ENCODE measurements around the gene BBS9.

The BBS9 gene

DNA sequence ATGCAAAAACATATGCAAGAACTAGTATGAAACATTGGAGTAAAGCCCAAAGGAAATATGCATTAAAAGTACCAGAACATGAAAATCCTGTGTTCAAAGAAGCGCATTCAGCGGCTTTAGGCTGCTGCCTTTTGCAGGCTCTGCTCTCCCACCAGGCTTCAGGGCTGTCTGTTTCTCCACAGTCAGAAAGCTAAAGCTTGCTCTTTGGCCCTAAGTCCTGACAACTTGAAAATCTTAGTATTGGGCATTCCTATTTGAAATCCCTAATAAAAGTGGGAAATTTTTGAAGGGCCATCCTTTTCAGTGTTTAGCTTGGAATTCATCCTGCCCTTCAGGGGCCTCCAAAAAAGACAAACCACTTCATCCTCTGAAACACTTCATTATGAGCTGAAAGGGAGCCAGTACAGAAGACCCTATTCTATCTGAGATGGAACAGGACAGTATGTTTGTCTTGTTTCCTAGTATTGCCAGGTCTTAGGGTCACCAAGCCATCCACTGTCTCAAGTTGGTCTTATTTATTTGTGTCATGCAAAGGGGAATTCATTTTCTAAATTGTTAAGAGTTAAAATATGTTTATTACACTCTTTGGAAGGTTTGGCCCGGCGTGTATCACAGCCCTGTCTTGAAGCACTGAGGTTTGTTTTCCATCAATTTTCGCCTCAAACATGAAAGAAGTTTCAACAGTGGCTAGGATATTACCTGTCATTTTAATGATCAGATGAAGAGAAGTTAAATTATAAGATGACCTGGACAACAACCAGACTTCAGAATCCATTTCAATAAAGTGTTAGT, 449.7 kb downstream of the BBS9 start:
- no peaks in the 10 kb centered on the region for H3K9me3 ChIP-seq
- no peaks in the 10 kb centered on the region for H3K36me3 ChIP-seq
- no peaks in the 10 kb centered on the region for H3K4me1 ChIP-seq (ENCODE audit: control insufficient read depth in 1 of 2, insufficient read depth in 1 of 2, low read depth in 1 of 2, low read length in 1 of 2)
- no peak overlapping the region for H3K27ac ChIP-seq
- TF ChIP-seq, protein P1, sequence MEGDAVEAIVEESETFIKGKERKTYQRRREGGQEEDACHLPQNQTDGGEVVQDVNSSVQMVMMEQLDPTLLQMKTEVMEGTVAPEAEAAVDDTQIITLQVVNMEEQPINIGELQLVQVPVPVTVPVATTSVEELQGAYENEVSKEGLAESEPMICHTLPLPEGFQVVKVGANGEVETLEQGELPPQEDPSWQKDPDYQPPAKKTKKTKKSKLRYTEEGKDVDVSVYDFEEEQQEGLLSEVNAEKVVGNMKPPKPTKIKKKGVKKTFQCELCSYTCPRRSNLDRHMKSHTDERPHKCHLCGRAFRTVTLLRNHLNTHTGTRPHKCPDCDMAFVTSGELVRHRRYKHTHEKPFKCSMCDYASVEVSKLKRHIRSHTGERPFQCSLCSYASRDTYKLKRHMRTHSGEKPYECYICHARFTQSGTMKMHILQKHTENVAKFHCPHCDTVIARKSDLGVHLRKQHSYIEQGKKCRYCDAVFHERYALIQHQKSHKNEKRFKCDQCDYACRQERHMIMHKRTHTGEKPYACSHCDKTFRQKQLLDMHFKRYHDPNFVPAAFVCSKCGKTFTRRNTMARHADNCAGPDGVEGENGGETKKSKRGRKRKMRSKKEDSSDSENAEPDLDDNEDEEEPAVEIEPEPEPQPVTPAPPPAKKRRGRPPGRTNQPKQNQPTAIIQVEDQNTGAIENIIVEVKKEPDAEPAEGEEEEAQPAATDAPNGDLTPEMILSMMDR (IDR thresholded peaks at IDR 0.05), result no peak
- H3K27me3 ChIP-seq, result no peaks in the 10 kb centered on the region
- H3K4me3 ChIP-seq (ENCODE audit: low read depth in 1 of 2, low read length in 1 of 2), result no peak overlapping the region

DNA sequence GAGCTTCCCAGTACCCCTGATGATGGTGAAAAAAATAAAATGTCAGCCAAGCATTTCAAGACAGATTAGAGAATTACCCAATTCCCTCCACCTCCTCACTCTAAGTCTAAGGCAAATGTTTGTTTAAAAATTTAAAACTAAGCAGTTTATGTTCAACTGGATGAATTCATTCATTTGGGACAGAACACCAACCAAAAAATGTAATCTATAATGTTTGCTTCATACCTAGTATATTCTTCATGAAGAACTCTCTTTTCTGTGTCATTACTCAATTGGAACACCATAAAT, 450.3 kb downstream of the BBS9 start:
- H3K9me3 ChIP-seq, result no peaks in the 10 kb centered on the region
- H3K27me3 ChIP-seq, result no peaks in the 10 kb centered on the region
- H3K27ac ChIP-seq, result no peak overlapping the region
- H3K4me3 ChIP-seq (ENCODE audit: low read depth in 1 of 2, low read length in 1 of 2), result no peak overlapping the region
- H3K4me1 ChIP-seq (ENCODE audit: control insufficient read depth in 1 of 2, insufficient read depth in 1 of 2, low read depth in 1 of 2, low read length in 1 of 2), result no peaks in the 10 kb centered on the region
- no peaks in the 10 kb centered on the region for H3K36me3 ChIP-seq
- TF ChIP-seq, protein P1 (IDR thresholded peaks at IDR 0.05), result no peak

DNA sequence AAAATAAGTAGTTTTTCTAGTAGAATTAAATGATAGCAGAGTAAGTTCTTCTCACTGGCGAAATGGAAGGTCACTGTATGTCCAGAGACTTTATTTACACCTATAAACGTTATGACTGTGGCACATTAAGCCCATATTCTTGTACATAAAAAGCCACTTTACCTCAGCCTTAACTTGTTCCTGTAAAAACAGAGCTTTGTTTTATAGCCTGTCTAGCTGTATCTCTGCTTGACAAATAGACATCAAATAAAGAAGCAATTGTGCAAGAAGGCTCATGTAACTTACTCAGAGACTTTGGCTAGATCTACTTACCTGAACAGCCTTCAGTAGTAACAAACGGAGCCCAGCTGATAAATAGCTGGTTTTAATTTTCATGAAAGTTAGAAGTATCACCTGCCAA, 451.9 kb downstream of the BBS9 start:
- Histone ChIP-seq H3K9me3 (no peaks in the 10 kb centered on the region), H3K27ac (no peak overlapping the region), H3K27me3 (no peaks in the 10 kb centered on the region), H3K4me3 (ENCODE audit: low read depth in 1 of 2, low read length in 1 of 2) (no peak overlapping the region), H3K4me1 (ENCODE audit: control insufficient read depth in 1 of 2, insufficient read depth in 1 of 2, low read depth in 1 of 2, low read length in 1 of 2) (no peaks in the 10 kb centered on the region), H3K36me3 (no peaks in the 10 kb centered on the region)
- TF ChIP-seq, protein P1 (IDR thresholded peaks at IDR 0.05), result no peak

DNA sequence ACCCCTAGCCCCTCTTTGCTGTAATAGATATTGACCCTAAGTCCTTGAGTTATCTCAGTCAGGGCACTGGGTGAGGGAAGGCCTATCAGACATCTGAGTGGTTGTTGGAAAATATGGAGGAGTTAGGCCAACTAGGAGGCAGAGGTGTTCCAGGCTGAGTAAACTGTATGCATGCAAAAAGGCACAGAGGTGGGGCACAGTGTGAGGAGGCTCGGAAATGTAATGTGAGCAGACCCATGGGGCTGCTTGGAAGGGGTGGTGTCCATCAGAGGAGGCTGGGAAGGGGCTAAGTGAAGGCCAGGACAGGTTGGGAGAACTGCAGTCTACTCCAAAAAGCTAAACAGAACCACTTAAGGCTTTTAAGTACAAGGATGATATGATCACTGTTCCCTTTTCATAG, 452.7 kb downstream of the BBS9 start:
- H3K4me3 ChIP-seq (ENCODE audit: low read depth in 1 of 2, low read length in 1 of 2), result no peak overlapping the region
- H3K9me3 ChIP-seq, result no peaks in the 10 kb centered on the region
- H3K27ac ChIP-seq, result no peak overlapping the region
- H3K27me3 ChIP-seq, result no peaks in the 10 kb centered on the region
- H3K4me1 ChIP-seq (ENCODE audit: control insufficient read depth in 1 of 2, insufficient read depth in 1 of 2, low read depth in 1 of 2, low read length in 1 of 2), result no peaks in the 10 kb centered on the region
- TF ChIP-seq, protein P1 (IDR thresholded peaks at IDR 0.05), result no peak
- no peaks in the 10 kb centered on the region for H3K36me3 ChIP-seq

DNA sequence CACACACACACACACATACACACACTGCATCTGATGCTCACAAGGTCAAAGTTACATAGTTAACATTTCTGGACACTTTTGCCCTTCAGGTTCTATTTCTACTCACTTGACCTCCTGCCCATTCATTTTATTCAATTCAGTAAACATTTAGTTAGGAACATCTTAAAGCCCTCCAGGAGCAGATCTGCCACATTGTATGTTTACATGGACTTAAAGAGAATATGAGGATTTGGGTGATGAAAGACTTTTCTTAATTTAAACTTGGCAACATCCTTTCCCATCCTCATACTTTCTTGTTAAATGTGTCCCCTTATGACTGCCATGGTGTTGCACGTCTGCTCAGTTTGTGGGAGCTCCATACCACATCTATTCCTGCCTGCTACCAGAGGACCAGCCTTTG, 453.2 kb downstream of the BBS9 start:
- Histone ChIP-seq H3K27me3 (no peaks in the 10 kb centered on the region), H3K4me3 (ENCODE audit: low read depth in 1 of 2, low read length in 1 of 2) (no peak overlapping the region)

More for the DNA sequence above, 453.2 kb downstream of the BBS9 start:
- Histone ChIP-seq H3K27ac (no peak overlapping the region), H3K36me3 (no peaks in the 10 kb centered on the region), H3K4me1 (ENCODE audit: control insufficient read depth in 1 of 2, insufficient read depth in 1 of 2, low read depth in 1 of 2, low read length in 1 of 2) (no peaks in the 10 kb centered on the region), H3K9me3 (no peaks in the 10 kb centered on the region)
- TF ChIP-seq, protein P1 (IDR thresholded peaks at IDR 0.05), result no peak
